CD4-positive, alpha-beta T cell treated with Interferon gamma for 1 hour (primary cell): ENCODE measurements around the gene MAX.
"Not testable (repeated sequence)": the region's sequence is repeated elsewhere in the genome, so short reads cannot be mapped to it uniquely, and the experiment has no call there.

Experiments
- DNase-seq: peaks from one replicate; pipeline ENCODE4 v3.0.0-alpha.2; 2020

MAX gene

GRCh38 chr14:65103150-65103760, 938 bp upstream of the MAX start:
- no peak for DNase-seq

GRCh38 chr14:65101631-65102440, 481 bp downstream of the MAX start:
- DNase-seq, result peak; percentile 39

GRCh38 chr14:65100922-65101541, 1.3 kb downstream of the MAX start:
- no peak for DNase-seq

GRCh38 chr14:65098586-65098985, 3.7 kb downstream of the MAX start:
- DNase-seq, result no peak

- DNase-seq, result no peak
Measured at GRCh38 chr14:65096323-65097089, 5.8 kb downstream of the MAX start.

- no peak for DNase-seq
Measured at GRCh38 chr14:65095633-65096205, 6.6 kb downstream of the MAX start.

- DNase-seq, result no peak
Measured at GRCh38 chr14:65092349-65092748, 10.0 kb downstream of the MAX start.

- DNase-seq, result not testable (repeated sequence)
Measured at GRCh38 chr14:65087835-65088234, 14.5 kb downstream of the MAX start.

GRCh38 chr14:65086686-65087085, 15.6 kb downstream of the MAX start:
- not testable (repeated sequence) for DNase-seq

- no peak for DNase-seq
Measured at GRCh38 chr14:65084554-65085505, 17.5 kb downstream of the MAX start.

- no peak for DNase-seq
Measured at GRCh38 chr14:65082930-65083329, 19.4 kb downstream of the MAX start.

- no peak for DNase-seq
Measured at GRCh38 chr14:65080960-65081747, 21.2 kb downstream of the MAX start.

GRCh38 chr14:65079768-65080167, 22.5 kb downstream of the MAX start:
- no peak for DNase-seq

- DNase-seq, result no peak
Measured at GRCh38 chr14:65079201-65079600, 23.1 kb downstream of the MAX start.

GRCh38 chr14:65077318-65077717, 25.0 kb downstream of the MAX start:
- DNase-seq, result no peak

GRCh38 chr14:65075628-65076325, 26.5 kb downstream of the MAX start:
- no peak for DNase-seq

GRCh38 chr14:65074449-65075150, 27.7 kb downstream of the MAX start:
- DNase-seq, result peak; percentile 25

- DNase-seq, result no peak
Measured at GRCh38 chr14:65073605-65074201, 28.6 kb downstream of the MAX start.

GRCh38 chr14:65072937-65073336, 29.4 kb downstream of the MAX start:
- no peak for DNase-seq
